GM19240 (cell line): ENCODE measurements around the gene YIPF3.

ENCODE experiments used
- DNase-seq: peaks from one replicate; pipeline ENCODE4 v3.0.0; 2011; ENCODE audit warnings: low spot score; ENCODE audit not compliant: insufficient read length

The YIPF3 gene

GRCh38 chr6:43465948-43466347 is 50.8 kb downstream of the YIPF3 start:
- DNase-seq, result no peak

- DNase-seq, result no peak
Observed at GRCh38 chr6:43464337-43464736, 52.4 kb downstream of the YIPF3 start.

- no peak for DNase-seq
Observed at GRCh38 chr6:43461936-43462335, 54.8 kb downstream of the YIPF3 start.
